HCEC 1CT (cell line): ENCODE data around the gene TRPC5OS.

ENCODE experiments used
- DNase-seq: peaks from one replicate; pipeline ENCODE4 v3.0.0-alpha.2; 2017

The TRPC5OS gene

DNA sequence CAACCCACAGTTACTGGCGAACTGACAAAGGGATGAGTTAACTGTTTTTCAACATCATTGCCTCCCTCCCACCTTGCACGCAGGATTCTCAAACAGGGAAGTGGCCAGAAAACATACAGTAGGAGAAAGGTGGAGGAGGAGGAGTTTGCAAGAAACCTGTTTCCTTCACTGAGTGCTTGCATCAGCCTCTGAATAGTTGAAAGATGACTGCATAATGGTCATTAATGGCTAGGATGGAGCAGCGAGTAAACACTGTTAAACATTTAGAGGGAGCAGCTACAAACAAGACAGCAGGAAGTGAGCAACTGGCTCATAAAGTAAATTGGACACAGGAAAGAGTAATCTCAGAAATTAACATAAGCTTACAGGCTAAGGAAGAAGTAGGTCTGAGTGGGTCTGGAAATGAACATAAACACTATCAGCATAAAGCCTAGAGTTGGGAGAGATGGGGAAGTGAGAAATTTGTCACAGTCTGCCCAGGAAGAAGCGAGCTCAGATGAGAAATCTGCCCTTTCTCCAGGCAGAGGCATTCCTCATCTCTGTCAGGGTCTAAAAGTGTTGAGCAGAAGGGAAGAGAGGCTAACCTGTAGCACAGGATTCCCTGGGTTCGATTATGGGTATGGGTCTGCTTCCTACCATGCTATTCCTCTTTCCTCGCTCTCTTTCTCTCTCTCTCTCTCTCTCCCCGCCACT, 38.6 kb downstream of the TRPC5OS start:
- no peak for DNase-seq

DNA sequence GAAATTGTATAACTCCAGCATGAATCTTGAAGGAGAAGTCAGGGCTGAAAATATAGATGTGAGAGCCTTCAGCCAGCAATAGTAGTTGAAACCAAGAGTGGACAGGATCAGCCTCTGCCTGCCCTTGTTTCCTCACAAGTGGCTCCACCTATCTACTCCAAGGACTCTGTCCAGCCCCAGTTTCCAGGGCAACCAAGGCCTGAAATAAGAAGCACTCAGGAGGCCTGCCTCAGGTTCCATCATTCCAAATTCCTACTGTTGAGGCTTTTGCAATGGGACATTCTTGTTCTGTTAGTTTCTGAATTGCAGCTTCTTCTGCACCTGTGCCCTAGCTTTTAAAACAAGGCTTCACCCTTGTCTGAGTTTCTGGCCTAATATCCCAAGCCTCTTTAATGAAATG, 41.6 kb downstream of the TRPC5OS start:
- DNase-seq = no peak

DNA sequence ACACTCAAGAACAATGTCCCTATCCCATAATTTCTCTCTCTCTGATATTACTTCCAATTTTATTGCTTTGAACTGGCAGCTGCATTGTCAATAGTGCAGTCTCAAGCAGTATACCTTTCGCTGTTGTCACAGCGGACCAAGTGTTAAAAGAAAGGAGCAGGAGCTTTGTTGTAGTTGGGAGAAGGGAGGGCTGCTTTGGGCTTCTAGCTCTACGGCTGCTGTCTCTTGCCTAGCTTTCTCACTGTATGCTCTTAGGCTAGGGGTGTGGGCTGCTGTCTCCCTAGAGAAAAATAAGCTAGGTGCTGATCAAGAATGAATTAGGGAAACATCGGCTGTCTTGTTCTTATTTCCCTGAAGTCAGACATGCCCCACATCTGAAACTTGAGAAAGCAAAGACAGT, 52.5 kb downstream of the TRPC5OS start:
- DNase-seq = no peak
